Lower lobe of right lung (tissue), 2 donors: Measurements from ENCODE around the gene PPP1R2. TPM values are rescaled to one million over a fixed set of nuclear protein-coding genes. Genes with fewer than 3 reads are reported as not detected.

Experiments
- ATAC-seq, 2 donors: fragments of 200-7000 bp; cut with Tn5 transposase; one replicate each; pipeline ENCODE4 v1.9.1; 2020 to 2022; ENCODE audit warnings: mild to moderate bottlenecking in 2 of 2, moderate library complexity in 2 of 2
- DNase-seq: peaks from one replicate; pipeline ENCODE4 v3.0.0-alpha.2; 2020
- H3K27ac ChIP-seq: fragments of 200-600 bp; one replicate; pipeline ENCODE4 v1.8.0; 2022
- H3K27me3 ChIP-seq: fragments of 200-600 bp; one replicate; pipeline ENCODE4 v1.8.0; 2022; ENCODE audit warnings: low read depth
- H3K36me3 ChIP-seq: fragments of 200-600 bp; one replicate; pipeline ENCODE4 v1.8.0; 2022; ENCODE audit warnings: mild to moderate bottlenecking
- H3K4me1 ChIP-seq: fragments of 200-600 bp; one replicate; pipeline ENCODE4 v1.8.0; 2022
- H3K4me3 ChIP-seq: fragments of 200-600 bp; one replicate; pipeline ENCODE4 v1.8.0; 2022; ENCODE audit warnings: mild to moderate bottlenecking
- H3K9me3 ChIP-seq: fragments of 200-600 bp; one replicate; pipeline ENCODE4 v1.8.0; 2022
- CTCF ChIP-seq: fragments of 200-600 bp; IDR thresholded peaks from one replicate; pipeline ENCODE4 v1.8.0; 2022; ENCODE audit warnings: antibody characterized with exemption, mild to moderate bottlenecking
- intact Hi-C: fragments of 100-400 bp; cut with DNase I; formaldehyde crosslinking; loops from one replicate; pipeline ENCODE4 v1.11.0; 2022
- total RNA-seq: library from RNA; stranded (reverse); fragmentation: NEBNext Ultra II Directional; extraction: Animal tissue kit (Norgen Biotek cat#: 25700); gene quantifications from one replicate; pipeline ENCODE4 v1.2.1, GENCODE V29; 2021
- donor health status: DM: no; HTN: yes; CAD: no; lungs with severe emphysema.

PPP1R2 gene
- total RNA-seq, 1 donor from 2014 or later: 51.8 TPM

GRCh38 chr3:195532345-195532744 lies 10.8 kb downstream of the PPP1R2 start:
- DNase-seq (no peak), ATAC-seq (no peak)
- Histone ChIP-seq H3K9me3 (no peaks in the 10 kb centered on the region), H3K27ac (no peak overlapping the region), H3K4me1 (peaks cover 15% of the 10 kb centered on the region), H3K4me3 (no peak overlapping the region), H3K27me3 (no peaks in the 10 kb centered on the region), H3K36me3 (peaks cover 18% of the 10 kb centered on the region)
- intact Hi-C loops: loop anchor here (10.0 kb wide), 1 partner anchor 858 kb away; the partner anchor contains the start of gene LSG1
- TF ChIP-seq CTCF: no peak

- no peak overlapping the region for H3K4me3 ChIP-seq
- intact Hi-C loops: loop anchor here (10.0 kb wide), 1 partner anchor 857 kb away; the partner anchor contains the start of gene LSG1
These were observed 11.4 kb downstream of the PPP1R2 start for GRCh38 chr3:195531683-195532082.

GRCh38 chr3:195526492-195526891 lies 16.6 kb downstream of the PPP1R2 start:
- peaks cover 41% of the 10 kb centered on the region for H3K36me3 ChIP-seq
- H3K9me3 ChIP-seq: no peaks in the 10 kb centered on the region
- intact Hi-C loops: no loop called here
- H3K27me3 ChIP-seq: no peaks in the 10 kb centered on the region
- DNase-seq (no peak), ATAC-seq (no peak)
- TF ChIP-seq CTCF: no peak
- no peak overlapping the region for H3K27ac ChIP-seq
- peaks cover 4% of the 10 kb centered on the region for H3K4me1 ChIP-seq
- H3K4me3 ChIP-seq: no peak overlapping the region

More at GRCh38 chr3:195531683-195532082, 11.4 kb downstream of the PPP1R2 start:
- Histone ChIP-seq H3K9me3 (no peaks in the 10 kb centered on the region), H3K36me3 (peaks cover 21% of the 10 kb centered on the region), H3K27me3 (no peaks in the 10 kb centered on the region), H3K4me1 (peaks cover 15% of the 10 kb centered on the region), H3K27ac (no peak overlapping the region)
- TF ChIP-seq CTCF: no peak
- DNase-seq: no peak
- no peak for ATAC-seq

- H3K4me1 ChIP-seq: peaks cover 4% of the 10 kb centered on the region
- TF ChIP-seq CTCF: no peak
- DNase-seq (no peak), ATAC-seq (no peak)
- intact Hi-C loops: no loop called here
- peaks cover 46% of the 10 kb centered on the region for H3K36me3 ChIP-seq
- no peak overlapping the region for H3K27ac ChIP-seq
- H3K4me3 ChIP-seq: no peak overlapping the region
- no peaks in the 10 kb centered on the region for H3K9me3 ChIP-seq
- no peaks in the 10 kb centered on the region for H3K27me3 ChIP-seq
These were observed 18.8 kb downstream of the PPP1R2 start for GRCh38 chr3:195524171-195524896.

GRCh38 chr3:195522254-195523023 lies 20.7 kb downstream of the PPP1R2 start:
- Histone ChIP-seq H3K9me3 (no peaks in the 10 kb centered on the region), H3K4me3 (no peak overlapping the region), H3K36me3 (peaks cover 50% of the 10 kb centered on the region), H3K27ac (no peak overlapping the region), H3K4me1 (peaks cover 4% of the 10 kb centered on the region), H3K27me3 (no peaks in the 10 kb centered on the region)
- DNase-seq (no peak), ATAC-seq (no peak)
- peak; percentile 70 for TF ChIP-seq CTCF
- intact Hi-C loops: no loop called here
